T-helper 17 cell (primary cell): ENCODE data around the gene HEPH. TPM values are rescaled to one million over a fixed set of nuclear protein-coding genes. Genes with fewer than 3 reads are reported as not detected.

ENCODE experiments used
- ATAC-seq: fragments of 150-1000 bp; cut with Tn5 transposase; 2 replicates; pipeline ENCODE4 v1.10.0; 2021; ENCODE audit warnings: mild to moderate bottlenecking, moderate library complexity
- DNase-seq, 3 donors: peaks; one replicate each; pipeline versions ENCODE4 v3.0.0 to v3.0.0-alpha.2; 2020 to 2021
- H3K9me3 ChIP-seq: one replicate; pipeline ENCODE4 v1.7.0; 2013; ENCODE audit warnings: low read length, mild to moderate bottlenecking; ENCODE audit not compliant: control insufficient read depth, poor library complexity, severe bottlenecking
- H3K27ac Mint-ChIP-seq: one replicate; pipeline ENCODE4 v1.8.0; 2022; ENCODE audit warnings: mild to moderate bottlenecking, moderate library complexity, mixed read lengths
- H3K27me3 Mint-ChIP-seq: one replicate; pipeline ENCODE4 v1.8.0; 2022; ENCODE audit warnings: mixed read lengths
- H3K36me3 Mint-ChIP-seq: one replicate; pipeline ENCODE4 v1.8.0; 2022; ENCODE audit warnings: low read depth, mixed read lengths
- H3K4me1 Mint-ChIP-seq: one replicate; pipeline ENCODE4 v1.8.0; 2022; ENCODE audit warnings: mild to moderate bottlenecking, mixed read lengths
- H3K4me3 Mint-ChIP-seq: one replicate; pipeline ENCODE4 v1.8.0; 2022; ENCODE audit warnings: mild to moderate bottlenecking, moderate library complexity, mixed read lengths
- total RNA-seq, 4 donors: library from RNA in 2 of 4; stranded (reverse) in 2 of 4; gene quantifications; one replicate each; pipeline ENCODE4 v1.2.3 and lab custom pipeline; 2022 to 2026

HEPH gene
- total RNA-seq, 2 donors from 2014 or later = 0.29 TPM; not detected in 1

DNA sequence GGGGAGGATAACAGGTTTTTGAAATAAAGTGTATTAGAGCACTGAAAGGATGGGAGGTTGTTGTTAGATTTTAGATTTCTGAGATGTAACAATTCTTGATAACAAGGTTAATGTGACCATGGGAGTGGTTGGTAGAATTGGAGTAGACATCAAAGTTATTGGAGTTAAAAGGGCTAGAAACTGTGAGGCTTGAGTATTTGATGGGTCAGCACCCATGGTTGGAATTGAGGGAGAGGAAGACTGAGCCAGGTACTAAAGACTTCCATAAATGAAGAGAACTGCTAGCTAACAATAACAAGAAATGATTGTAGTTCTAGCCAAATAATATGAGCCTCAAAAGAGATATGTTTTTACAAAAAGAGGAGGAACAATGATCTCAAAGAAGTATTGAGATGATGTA, 98.8 kb downstream of the HEPH start:
- H3K9me3 ChIP-seq = no peaks in the 10 kb centered on the region
- H3K4me1 Mint-ChIP-seq = no peaks in the 10 kb centered on the region
- H3K36me3 Mint-ChIP-seq = no peaks in the 10 kb centered on the region
- no peak overlapping the region for H3K27ac Mint-ChIP-seq
- no peak for ATAC-seq
- peaks cover 4% of the 10 kb centered on the region for H3K27me3 Mint-ChIP-seq
- DNase-seq = no peak
- no peak overlapping the region for H3K4me3 Mint-ChIP-seq

Other genes with a start within 250 kb of the HEPH start
- gene VSIG4, start 124.2 kb upstream of the HEPH start, total RNA-seq = under 1 TPM in 1 of 2 donors, not detected in 1; 0.60 TPM